Naive B cell (primary cell): ENCODE data around the gene ASB13. TPM values are rescaled to one million over a fixed set of nuclear protein-coding genes. Genes with fewer than 3 reads are reported as not detected.

Experiments used
- ATAC-seq, 2 donors: fragments of 150-1000 bp; cut with Tn5 transposase; 2 replicates each; pipeline ENCODE4 v1.10.0; 2021; ENCODE audit warnings: low read depth in 2 of 2, mild to moderate bottlenecking in 2 of 2, moderate library complexity in 2 of 2
- DNase-seq: peaks from one replicate; pipeline ENCODE4 v3.0.0; 2022
- H3K27ac Mint-ChIP-seq, 6 donors: one replicate each; pipeline ENCODE4 v1.8.0; 2020 to 2022; ENCODE audit warnings: mild to moderate bottlenecking in 6 of 6, mixed read lengths in 6 of 6, moderate library complexity in 5 of 6, inconsistent platforms in 2 of 6
- H3K27me3 Mint-ChIP-seq, 3 donors: one replicate each; pipeline ENCODE4 v1.8.0; 2021 to 2022; ENCODE audit warnings: mixed read lengths in 3 of 3, mild to moderate bottlenecking in 1 of 3
- H3K36me3 Mint-ChIP-seq, 2 donors: one replicate each; pipeline ENCODE4 v1.8.0; 2020 to 2022; ENCODE audit warnings: mixed read lengths in 2 of 2, inconsistent platforms in 1 of 2, mild to moderate bottlenecking in 1 of 2
- H3K4me1 Mint-ChIP-seq, 3 donors: one replicate each; pipeline ENCODE4 v1.8.0; 2020 to 2022; ENCODE audit warnings: mixed read lengths in 3 of 3, inconsistent platforms in 1 of 3, mild to moderate bottlenecking in 1 of 3, moderate library complexity in 1 of 3
- H3K4me3 Mint-ChIP-seq, 8 donors: one replicate each; pipeline ENCODE4 v1.8.0; 2020 to 2022; ENCODE audit warnings: mild to moderate bottlenecking in 8 of 8, mixed read lengths in 8 of 8, moderate library complexity in 8 of 8, inconsistent platforms in 2 of 8
- H3K9me3 Mint-ChIP-seq, 7 donors: one replicate each; pipeline ENCODE4 v1.8.0; 2020 to 2022; ENCODE audit warnings: mixed read lengths in 7 of 7, mild to moderate bottlenecking in 5 of 7, inconsistent platforms in 2 of 7, moderate library complexity in 1 of 7
- polyA plus RNA-seq, 6 donors: library from polyadenylated mRNA; unstranded; fragments of 300-500 nt; fragmentation: Illumina TruSeq; gene quantifications; one replicate each; pipeline ENCODE4 v1.2.3, GENCODE V29; 2021; ENCODE audit warnings: low read depth in 6 of 6

Gene ASB13
- polyA plus RNA-seq, 6 donors from 2014 or later: 5.4 to 15.0 (median 7.7) TPM

GRCh38 chr10:5684971-5685763 is 18.8 kb upstream of the ASB13 start:
- Mint-ChIP-seq H3K4me3 (peak overlapping the region; percentile 92 to 100 (median 98)), H3K9me3 (no peaks in the 10 kb centered on the region), H3K4me1 (peaks cover 29 to 50% (median 32%) of the 10 kb centered on the region in 3 donors), H3K27ac (peak overlapping the region; percentile 97 to 99 (median 98)), H3K36me3 (no peaks in the 10 kb centered on the region), H3K27me3 (no peaks in the 10 kb centered on the region)
- peak; percentile 74 to 78 for ATAC-seq
- DNase-seq: peak; percentile 69

DNA sequence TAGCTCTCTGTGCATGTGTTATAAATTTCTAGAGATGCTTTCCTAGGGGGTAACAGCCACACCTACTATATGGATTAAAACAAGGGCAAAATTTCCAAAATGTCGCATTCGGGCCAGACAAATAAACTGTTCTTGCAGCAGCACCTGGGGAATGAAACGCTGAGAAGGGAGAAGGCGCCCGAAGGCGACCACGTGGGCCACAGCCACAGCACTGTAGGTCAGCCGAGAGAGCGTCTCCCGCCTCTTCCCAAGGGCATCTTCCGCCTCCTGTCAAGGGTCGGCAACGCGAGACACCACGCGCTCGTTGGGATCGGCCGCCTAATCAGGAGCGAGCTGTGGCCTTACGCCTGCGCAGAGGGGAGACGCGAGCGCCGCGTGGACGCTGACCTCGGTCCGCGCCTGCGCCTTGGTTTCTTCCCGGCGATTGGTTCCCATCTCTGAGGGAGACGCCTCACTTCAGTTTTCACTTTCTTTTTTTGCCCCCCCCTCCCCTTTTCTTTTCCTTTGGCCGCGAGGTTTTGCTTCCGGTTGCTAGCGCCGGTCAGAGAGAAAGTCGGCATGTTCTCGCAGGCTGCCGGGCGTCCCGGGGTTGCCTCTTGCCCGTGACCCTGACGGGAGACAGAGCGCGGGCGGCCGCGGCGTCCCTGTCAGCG is 18.0 kb upstream of the ASB13 start, which contains the start of gene TASOR2:
TSS of gene TASOR2 (plus strand) at position 521 of the 653 bp plus-strand sequence. CDS start 35,805 bp downstream, outside the sequence.
- DNase-seq: peak; percentile 92
- H3K27ac Mint-ChIP-seq: peak within 1 kb of the TSS; percentile 97 to 99 (median 98)

DNA sequence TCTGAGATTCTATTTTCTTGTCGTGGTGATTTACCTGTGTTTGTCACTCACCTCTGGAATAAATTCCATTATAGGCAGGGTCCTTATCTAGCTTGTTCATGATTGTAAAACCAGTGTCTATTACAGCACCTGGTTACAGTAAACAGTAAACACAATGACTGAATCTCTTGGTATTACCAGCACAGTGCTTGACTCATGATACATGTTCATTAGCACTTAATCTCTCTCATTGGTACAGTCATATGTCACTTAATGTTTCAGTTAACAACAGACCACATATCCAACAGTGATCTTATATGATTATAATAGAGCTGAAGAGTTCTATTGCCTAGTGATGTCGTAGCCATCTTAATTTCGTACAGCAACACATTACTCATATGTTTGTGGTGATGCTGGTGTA is 16.7 kb upstream of the ASB13 start:
- Mint-ChIP-seq H3K36me3 (no peaks in the 10 kb centered on the region), H3K4me3 (peak overlapping the region in 1 of 8 donors; percentile 10), H3K27ac (no peak overlapping the region), H3K9me3 (no peaks in the 10 kb centered on the region), H3K4me1 (peaks cover 21 to 36% (median 26%) of the 10 kb centered on the region in 3 donors), H3K27me3 (peaks cover 2 to 19% (median 11%) of the 10 kb centered on the region in 3 donors)
- ATAC-seq (no peak), DNase-seq (no peak)

More for the DNA sequence above, 18.0 kb upstream of the ASB13 start, which contains the start of gene TASOR2:
- Mint-ChIP-seq H3K9me3 (no peaks in the 10 kb centered on the region), H3K36me3 (no peaks in the 10 kb centered on the region), H3K27me3 (peaks cover 0 to 5% (median 0%) of the 10 kb centered on the region in 3 donors), H3K4me3 (peak within 1 kb of the TSS; percentile 92 to 100 (median 98)), H3K4me1 (peaks cover 29 to 49% (median 32%) of the 10 kb centered on the region in 3 donors)
- peak; percentile 73 to 74 for ATAC-seq

- peaks cover 7 to 30% (median 22%) of the 10 kb centered on the region in 3 donors for H3K27me3 Mint-ChIP-seq
- H3K9me3 Mint-ChIP-seq: no peaks in the 10 kb centered on the region
- no peak for ATAC-seq
- H3K36me3 Mint-ChIP-seq: no peaks in the 10 kb centered on the region
- peak overlapping the region in 2 of 8 donors; percentile 10 to 22 for H3K4me3 Mint-ChIP-seq
- no peak overlapping the region for H3K27ac Mint-ChIP-seq
- H3K4me1 Mint-ChIP-seq: peaks cover 19 to 25% (median 21%) of the 10 kb centered on the region in 3 donors
- DNase-seq: no peak
These were observed 15.5 kb upstream of the ASB13 start for GRCh38 chr10:5681930-5682329.

- Mint-ChIP-seq H3K36me3 (no peaks in the 10 kb centered on the region), H3K4me3 (no peak overlapping the region), H3K4me1 (peaks cover 6 to 9% (median 8%) of the 10 kb centered on the region in 3 donors), H3K27me3 (peaks cover 13 to 36% (median 28%) of the 10 kb centered on the region in 3 donors), H3K9me3 (peaks cover 0 to 2% (median 0%) of the 10 kb centered on the region in 7 donors), H3K27ac (no peak overlapping the region)
- DNase-seq (no peak), ATAC-seq (no peak)
These were observed 13.2 kb upstream of the ASB13 start for GRCh38 chr10:5679606-5680005.

GRCh38 chr10:5679037-5679435 is 12.6 kb upstream of the ASB13 start:
- Mint-ChIP-seq H3K9me3 (peaks cover 0 to 7% (median 4%) of the 10 kb centered on the region in 7 donors), H3K36me3 (no peaks in the 10 kb centered on the region), H3K27me3 (peaks cover 17 to 41% (median 34%) of the 10 kb centered on the region in 3 donors), H3K27ac (no peak overlapping the region), H3K4me3 (no peak overlapping the region), H3K4me1 (peaks cover under 1 to 3% (median 3%) of the 10 kb centered on the region in 3 donors)
- ATAC-seq (no peak), DNase-seq (no peak)

DNA sequence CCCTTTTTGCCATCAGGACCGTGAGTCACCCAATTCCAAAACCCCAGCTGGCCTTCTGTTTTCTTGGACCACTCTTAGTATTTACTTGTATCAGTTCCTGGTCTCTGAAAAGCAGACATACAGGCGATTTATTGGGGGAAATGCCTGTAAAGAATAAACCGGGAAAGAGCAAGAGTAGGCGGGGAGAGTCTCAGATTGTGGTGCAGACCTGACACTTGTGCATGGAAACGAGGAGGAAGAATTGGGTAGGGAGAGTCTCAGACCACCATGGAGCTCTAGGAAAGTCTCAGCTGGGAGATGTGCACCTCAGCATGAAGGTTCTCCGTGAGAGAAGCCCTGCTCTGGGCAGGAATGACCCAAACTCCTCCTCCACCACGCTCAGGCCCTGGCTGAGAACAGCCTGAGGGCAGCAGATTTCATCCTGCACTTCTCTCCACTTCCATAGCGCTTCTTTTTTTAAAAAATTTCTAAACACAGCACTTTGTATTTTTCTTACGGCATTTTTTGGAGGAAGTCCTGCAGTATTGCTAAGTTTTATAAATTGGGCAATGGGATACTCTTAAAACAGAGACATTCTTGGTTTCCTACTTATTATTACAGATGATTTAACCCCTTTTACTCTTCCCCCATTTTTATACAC is 12.1 kb upstream of the ASB13 start:
- no peak for ATAC-seq
- Mint-ChIP-seq H3K27me3 (peaks cover 17 to 41% (median 37%) of the 10 kb centered on the region in 3 donors), H3K27ac (peak overlapping the region in 1 of 6 donors; percentile 75)

GRCh38 chr10:5670662-5671375 is 4.4 kb upstream of the ASB13 start:
- peaks cover 0 to 24% (median 8%) of the 10 kb centered on the region in 7 donors for H3K9me3 Mint-ChIP-seq
- no peak overlapping the region for H3K27ac Mint-ChIP-seq
- no peak overlapping the region for H3K4me3 Mint-ChIP-seq
- ATAC-seq (no peak), DNase-seq (no peak)
- H3K27me3 Mint-ChIP-seq: peaks cover 10 to 19% (median 14%) of the 10 kb centered on the region in 3 donors
- peaks cover 0 to 3% of the 10 kb centered on the region in 2 donors for H3K36me3 Mint-ChIP-seq
- peaks cover 7% of the 10 kb centered on the region in 3 donors for H3K4me1 Mint-ChIP-seq

More for the DNA sequence above, 12.1 kb upstream of the ASB13 start:
- H3K9me3 Mint-ChIP-seq: peaks cover 0 to 10% (median 5%) of the 10 kb centered on the region in 7 donors
- H3K4me3 Mint-ChIP-seq: no peak overlapping the region
- no peaks in the 10 kb centered on the region for H3K36me3 Mint-ChIP-seq
- DNase-seq: no peak
- H3K4me1 Mint-ChIP-seq: no peaks in the 10 kb centered on the region

DNA sequence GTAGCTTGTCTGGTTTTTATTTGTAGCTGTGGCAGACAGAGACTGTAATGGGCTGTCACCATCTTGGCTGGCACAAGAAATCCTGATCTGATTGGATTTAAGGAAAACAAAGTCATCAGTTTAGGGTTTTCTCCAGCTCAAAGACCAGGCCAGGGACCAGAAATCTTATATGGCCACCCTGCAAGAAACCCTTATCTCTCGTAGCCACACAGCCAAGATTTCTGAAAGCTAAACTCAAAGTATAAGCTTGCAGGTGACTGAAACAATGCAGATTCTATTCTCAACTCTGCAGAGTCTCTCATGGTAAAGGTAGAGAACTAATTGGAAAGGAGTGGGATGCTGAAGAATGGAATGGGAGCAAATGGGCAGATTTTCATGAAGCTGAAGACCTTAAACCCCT is 3.2 kb upstream of the ASB13 start:
- DNase-seq (no peak), ATAC-seq (no peak)
- Mint-ChIP-seq H3K9me3 (peaks cover 0 to 22% (median 8%) of the 10 kb centered on the region in 7 donors), H3K36me3 (peaks cover 0 to 3% of the 10 kb centered on the region in 2 donors), H3K4me3 (no peak overlapping the region), H3K4me1 (peaks cover 12 to 16% (median 13%) of the 10 kb centered on the region in 3 donors), H3K27me3 (peaks cover 8 to 19% (median 11%) of the 10 kb centered on the region in 3 donors), H3K27ac (no peak overlapping the region)

- no peak for DNase-seq
- Mint-ChIP-seq H3K27ac (no peak overlapping the region), H3K4me3 (peak overlapping the region in 1 of 8 donors; percentile 94), H3K9me3 (peaks cover 0 to 13% (median 0%) of the 10 kb centered on the region in 7 donors), H3K36me3 (peaks cover 0 to 3% of the 10 kb centered on the region in 2 donors), H3K27me3 (peaks cover 5 to 9% (median 6%) of the 10 kb centered on the region in 3 donors), H3K4me1 (peaks cover 12 to 25% (median 18%) of the 10 kb centered on the region in 3 donors)
- no peak for ATAC-seq
These were observed 2.0 kb upstream of the ASB13 start for GRCh38 chr10:5668429-5668828.

DNA sequence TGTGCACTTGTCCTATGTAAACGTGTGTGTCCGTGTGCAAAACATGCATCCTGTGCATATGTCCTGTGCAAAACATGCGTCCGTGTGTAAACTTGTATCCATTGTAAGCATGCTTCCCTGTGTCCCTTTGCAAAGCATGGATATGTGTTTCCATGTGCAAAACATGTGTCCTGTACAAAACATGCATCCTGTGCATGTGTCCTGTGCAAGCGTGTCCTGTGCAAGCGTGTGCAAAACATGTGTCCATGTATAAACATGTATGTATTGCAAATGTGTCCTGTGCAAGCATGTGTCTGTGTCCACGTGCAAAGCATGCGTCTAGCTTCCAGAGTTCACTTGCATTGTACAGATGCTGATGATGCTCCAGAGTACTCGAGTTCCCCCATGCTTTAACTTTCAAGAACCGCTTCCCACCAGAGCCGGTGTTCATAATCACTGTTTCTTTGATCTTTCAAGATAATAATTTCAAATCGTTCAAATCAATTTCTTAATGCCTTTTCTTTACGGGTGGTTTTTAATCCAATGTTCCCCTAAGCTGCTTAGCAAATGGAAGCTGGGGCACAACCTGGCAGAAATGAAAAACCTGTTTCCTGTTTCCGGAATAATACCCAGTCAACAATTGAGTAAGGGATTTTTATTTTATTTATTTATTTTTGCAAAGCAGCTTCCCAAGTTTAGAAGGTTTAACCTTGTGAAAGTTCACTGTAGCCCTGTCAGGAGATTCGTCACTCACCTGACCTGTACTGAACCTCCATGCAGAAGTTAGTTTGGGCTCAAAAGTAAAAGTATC is 641 bp upstream of the ASB13 start:
- no peak for ATAC-seq
- H3K4me1 Mint-ChIP-seq: peaks cover 12 to 25% (median 18%) of the 10 kb centered on the region in 3 donors
- no peak for DNase-seq
- peaks cover 0 to under 1% (median 0%) of the 10 kb centered on the region in 7 donors for H3K9me3 Mint-ChIP-seq
- H3K27me3 Mint-ChIP-seq: peaks cover under 1 to 6% (median 5%) of the 10 kb centered on the region in 3 donors
- peak overlapping the region; percentile 88 to 96 (median 93) for H3K4me3 Mint-ChIP-seq
- peak overlapping the region in 3 of 6 donors; percentile 47 to 76 (median 63) for H3K27ac Mint-ChIP-seq
- no peaks in the 10 kb centered on the region for H3K36me3 Mint-ChIP-seq
